ENCODE results near the gene KLHL25.

Gene KLHL25

DNA sequence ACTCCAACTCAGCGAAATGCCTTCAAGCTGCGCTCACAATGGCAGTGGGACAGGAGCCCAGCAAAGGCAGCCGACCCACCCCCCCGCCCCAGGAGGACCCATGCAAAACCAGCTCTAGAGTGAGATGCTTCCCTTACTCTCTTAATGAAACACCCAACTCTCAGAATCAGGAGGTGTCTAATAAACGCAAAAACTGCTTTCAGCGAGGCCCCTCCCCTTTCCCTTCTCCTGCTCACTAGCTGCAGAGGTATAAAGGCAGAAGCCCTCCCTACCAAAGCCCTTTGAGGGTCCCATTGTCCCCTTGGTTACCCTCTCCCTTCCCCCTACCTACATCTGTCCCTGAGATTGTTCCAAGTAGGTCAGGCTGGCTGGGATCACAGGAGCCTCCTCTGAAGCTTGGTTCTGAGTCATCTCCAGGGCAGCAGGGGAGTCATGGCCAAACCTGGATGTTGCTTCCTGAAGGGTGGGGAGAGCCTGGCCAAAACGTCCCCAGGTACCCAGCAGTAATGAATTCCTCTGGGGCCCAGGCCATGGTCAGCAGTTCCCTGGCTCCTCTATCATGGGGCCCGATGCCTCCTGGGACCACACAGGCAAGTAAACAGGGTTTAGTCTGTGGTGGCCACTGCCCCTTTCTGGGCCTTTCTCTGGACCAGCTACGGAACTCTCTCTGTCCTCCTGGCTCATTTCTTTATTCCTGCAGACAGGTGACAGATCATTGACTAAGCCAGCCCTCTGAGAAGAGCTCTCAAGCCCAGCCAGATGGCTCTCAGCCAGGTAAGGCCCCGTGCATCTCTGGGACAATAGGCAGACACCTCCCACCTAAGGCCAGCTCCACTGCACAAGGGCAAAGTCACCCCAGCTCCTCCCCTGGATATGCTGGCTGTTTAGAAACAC lies 8.6 kb downstream of the KLHL25 start:
- H3K23ac ChIP-seq (ENCODE audit: low read length), result no peak overlapping the region
- no CpG with 5 or more reads among the region's 10 CpGs for WGBS (ENCODE audit: extremely low coverage, insufficient coverage, insufficient read length)
- peaks cover 18 to 23% of the 10 kb centered on the region in 2 experiments for H3K4me1 ChIP-seq (ENCODE audit: control insufficient read depth in 1 of 2, insufficient read depth in 2 of 2, low read length in 2 of 2)
- H3K4me2 ChIP-seq (ENCODE audit: low read length), result peak overlapping the region; percentile 30
- no peak overlapping the region for H3K4me3 ChIP-seq (ENCODE audit: low read depth, low read length)
- H3K79me2 ChIP-seq (ENCODE audit: control insufficient read depth, insufficient read depth, low read length, poor library complexity), result peaks cover 4% of the 10 kb centered on the region
- H3K14ac ChIP-seq (ENCODE audit: low read length), result peak overlapping the region; percentile 54
- H3K9ac ChIP-seq (ENCODE audit: low read length), result no peak overlapping the region
- peaks cover 0 to 2% of the 10 kb centered on the region in 2 experiments for H3K36me3 ChIP-seq (ENCODE audit: control insufficient read depth in 1 of 2, insufficient read depth in 2 of 2, low read length in 2 of 2)
- H3K9me3 ChIP-seq (ENCODE audit: insufficient read depth, low read depth, low read length), result no peaks in the 10 kb centered on the region
- peak overlapping the region; percentile 84 for H3K27ac ChIP-seq (ENCODE audit: low read depth, low read length)
- peak overlapping the region; percentile 39 for H2BK120ac ChIP-seq (ENCODE audit: insufficient read depth, low read length, poor library complexity)
- peak overlapping the region; percentile 16 for H3K4ac ChIP-seq (ENCODE audit: low read depth, low read length)
- peak overlapping the region; percentile 32 for H2AFZ ChIP-seq (ENCODE audit: insufficient read depth, low read length, poor library complexity)
- peak overlapping the region; percentile 10 for H3K18ac ChIP-seq (ENCODE audit: low read length)
- peak overlapping the region; percentile 18 for H2AK5ac ChIP-seq (ENCODE audit: low read length)
- peak overlapping the region; percentile 61 for H2BK12ac ChIP-seq (ENCODE audit: low read length)
- peak overlapping the region; percentile 69 for H2BK5ac ChIP-seq (ENCODE audit: low read depth, low read length, poor library complexity)
- H3K79me1 ChIP-seq (ENCODE audit: low read length), result peaks cover 6% of the 10 kb centered on the region
- H4K12ac ChIP-seq (ENCODE audit: low read depth, low read length), result peak overlapping the region; percentile 31
- H4K91ac ChIP-seq (ENCODE audit: low read depth, low read length), result peak overlapping the region; percentile 65
- no peaks in the 10 kb centered on the region for H3K27me3 ChIP-seq (ENCODE audit: insufficient read depth, low read length)
- DNase-seq, result no peak
- peak overlapping the region; percentile 27 for H4K8ac ChIP-seq (ENCODE audit: low read depth, low read length)

DNA sequence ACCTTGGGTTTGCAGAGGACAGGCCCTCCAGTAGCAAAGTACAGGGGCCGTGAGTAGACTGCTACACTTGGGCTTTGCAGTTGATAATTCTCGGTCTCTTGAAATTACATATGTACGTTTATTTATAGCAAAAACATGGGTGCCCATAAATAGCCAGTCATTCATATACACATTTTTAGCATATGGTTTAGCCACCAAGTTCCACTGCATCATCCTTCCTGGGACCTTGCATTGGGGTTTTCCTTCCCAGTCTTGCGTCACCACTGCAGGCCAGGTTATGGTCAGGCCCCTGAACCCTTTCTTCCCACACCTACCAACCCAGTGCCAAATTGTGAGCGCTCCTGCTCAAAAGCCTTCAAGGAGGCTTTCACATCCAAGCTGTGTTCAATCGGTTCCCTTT lies 12.7 kb downstream of the KLHL25 start:
- no peak overlapping the region for H3K14ac ChIP-seq (ENCODE audit: low read length)
- H3K9ac ChIP-seq (ENCODE audit: low read length), result no peak overlapping the region
- H3K4me1 ChIP-seq (ENCODE audit: control insufficient read depth in 1 of 2, insufficient read depth in 2 of 2, low read length in 2 of 2), result peaks cover 12 to 13% of the 10 kb centered on the region in 2 experiments
- H2BK12ac ChIP-seq (ENCODE audit: low read length), result no peak overlapping the region
- no peak overlapping the region for H3K4me2 ChIP-seq (ENCODE audit: low read length)
- peaks cover 2% of the 10 kb centered on the region for H3K9me3 ChIP-seq (ENCODE audit: insufficient read depth, low read depth, low read length)
- no peak overlapping the region for H2AFZ ChIP-seq (ENCODE audit: insufficient read depth, low read length, poor library complexity)
- H4K91ac ChIP-seq (ENCODE audit: low read depth, low read length), result no peak overlapping the region
- H3K4ac ChIP-seq (ENCODE audit: low read depth, low read length), result no peak overlapping the region
- no peak overlapping the region for H2BK120ac ChIP-seq (ENCODE audit: insufficient read depth, low read length, poor library complexity)
- no peak for DNase-seq
- H2BK5ac ChIP-seq (ENCODE audit: low read depth, low read length, poor library complexity), result no peak overlapping the region
- no peak overlapping the region for H3K4me3 ChIP-seq (ENCODE audit: low read depth, low read length)
- no peak overlapping the region for H3K23ac ChIP-seq (ENCODE audit: low read length)
- H3K79me2 ChIP-seq (ENCODE audit: control insufficient read depth, insufficient read depth, low read length, poor library complexity), result peaks cover 4% of the 10 kb centered on the region
- no peak overlapping the region for H4K12ac ChIP-seq (ENCODE audit: low read depth, low read length)
- H3K27me3 ChIP-seq (ENCODE audit: insufficient read depth, low read length), result no peaks in the 10 kb centered on the region
- no peak overlapping the region for H2AK5ac ChIP-seq (ENCODE audit: low read length)
- no CpG with 5 or more reads among the region's 6 CpGs for WGBS (ENCODE audit: extremely low coverage, insufficient coverage, insufficient read length)
- no peak overlapping the region for H3K27ac ChIP-seq (ENCODE audit: low read depth, low read length)
- no peak overlapping the region for H4K8ac ChIP-seq (ENCODE audit: low read depth, low read length)
- peaks cover 0 to 2% of the 10 kb centered on the region in 2 experiments for H3K36me3 ChIP-seq (ENCODE audit: control insufficient read depth in 1 of 2, insufficient read depth in 2 of 2, low read length in 2 of 2)
- peak overlapping the region; percentile 45 for H3K18ac ChIP-seq (ENCODE audit: low read length)
- peaks cover 6% of the 10 kb centered on the region for H3K79me1 ChIP-seq (ENCODE audit: low read length)

DNA sequence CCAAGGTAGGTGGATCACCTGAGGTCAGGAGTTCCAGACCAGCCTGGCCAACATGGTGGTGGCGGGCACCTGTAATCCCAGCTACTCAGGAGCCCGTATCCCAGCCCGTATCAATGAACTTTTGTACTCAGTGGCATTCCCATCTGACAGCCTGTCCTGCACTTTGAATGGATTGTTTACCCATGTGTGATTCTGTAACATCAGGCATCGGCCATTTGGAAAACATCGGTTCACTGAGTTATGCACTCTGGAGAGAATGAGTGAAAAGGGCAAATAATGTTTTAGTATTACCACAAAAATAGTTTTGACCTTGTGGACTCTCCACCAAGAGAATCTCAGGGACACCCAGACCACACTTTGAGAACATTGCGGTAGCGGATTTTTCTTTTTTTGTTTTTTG lies 13.6 kb downstream of the KLHL25 start:
- Histone ChIP-seq H3K9ac (ENCODE audit: low read length) (no peak overlapping the region), H2AFZ (ENCODE audit: insufficient read depth, low read length, poor library complexity) (no peak overlapping the region), H2BK120ac (ENCODE audit: insufficient read depth, low read length, poor library complexity) (no peak overlapping the region), H3K9me3 (ENCODE audit: insufficient read depth, low read depth, low read length) (peaks cover 2% of the 10 kb centered on the region), H3K23ac (ENCODE audit: low read length) (no peak overlapping the region), H3K4me1 (ENCODE audit: control insufficient read depth in 1 of 2, insufficient read depth in 2 of 2, low read length in 2 of 2) (peaks cover 6 to 9% of the 10 kb centered on the region in 2 experiments), H3K4me2 (ENCODE audit: low read length) (no peak overlapping the region), H3K14ac (ENCODE audit: low read length) (no peak overlapping the region), H4K91ac (ENCODE audit: low read depth, low read length) (no peak overlapping the region), H3K36me3 (ENCODE audit: control insufficient read depth in 1 of 2, insufficient read depth in 2 of 2, low read length in 2 of 2) (peaks cover 0 to 2% of the 10 kb centered on the region in 2 experiments), H4K8ac (ENCODE audit: low read depth, low read length) (no peak overlapping the region), H3K4ac (ENCODE audit: low read depth, low read length) (no peak overlapping the region), H3K4me3 (ENCODE audit: low read depth, low read length) (no peak overlapping the region), H2BK12ac (ENCODE audit: low read length) (no peak overlapping the region), H3K27ac (ENCODE audit: low read depth, low read length) (no peak overlapping the region), H3K79me2 (ENCODE audit: control insufficient read depth, insufficient read depth, low read length, poor library complexity) (peaks cover 2% of the 10 kb centered on the region), H4K12ac (ENCODE audit: low read depth, low read length) (no peak overlapping the region), H3K27me3 (ENCODE audit: insufficient read depth, low read length) (no peaks in the 10 kb centered on the region), H2BK5ac (ENCODE audit: low read depth, low read length, poor library complexity) (no peak overlapping the region), H3K18ac (ENCODE audit: low read length) (no peak overlapping the region), H2AK5ac (ENCODE audit: low read length) (no peak overlapping the region), H3K79me1 (ENCODE audit: low read length) (peaks cover 2% of the 10 kb centered on the region)
- no CpG with 5 or more reads among the region's 7 CpGs for WGBS (ENCODE audit: extremely low coverage, insufficient coverage, insufficient read length)
- DNase-seq, result no peak

DNA sequence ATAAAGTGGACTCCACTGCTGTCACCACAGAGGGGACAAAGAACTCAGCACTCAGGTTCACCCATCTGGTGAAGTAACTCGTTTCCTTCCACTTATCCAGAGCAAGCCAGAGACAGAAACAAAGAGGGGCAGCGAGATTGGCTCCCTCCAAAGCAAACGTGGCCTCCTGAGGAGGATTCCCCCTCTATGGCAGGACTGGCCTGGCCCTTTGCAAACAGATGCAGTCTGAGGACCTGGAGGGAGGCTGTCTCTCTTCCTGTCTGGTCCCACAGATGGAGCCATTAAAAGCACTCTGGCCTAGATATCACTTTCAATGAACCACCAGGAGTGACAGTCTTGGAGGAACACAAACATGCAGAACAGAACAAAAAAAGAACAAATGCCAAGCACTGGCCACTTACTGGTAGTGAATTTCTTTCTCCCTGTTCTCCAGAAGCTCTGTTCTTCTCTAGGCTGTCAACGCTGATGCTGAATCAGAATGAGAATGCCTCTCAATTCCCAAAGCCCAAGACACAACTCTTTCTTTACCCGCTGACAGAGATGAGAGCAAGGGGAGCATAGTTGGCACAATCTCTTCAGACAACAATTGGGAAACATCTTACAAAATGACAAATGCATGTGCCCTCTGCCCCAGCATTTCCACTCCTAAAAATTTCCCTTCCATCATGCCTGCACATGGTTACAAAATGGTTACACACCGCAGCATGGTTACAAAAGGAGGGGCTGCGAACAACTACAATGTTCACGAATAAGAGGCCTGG lies 14.3 kb downstream of the KLHL25 start:
- Histone ChIP-seq H3K9me3 (ENCODE audit: insufficient read depth, low read depth, low read length) (peaks cover 2% of the 10 kb centered on the region), H2BK12ac (ENCODE audit: low read length) (no peak overlapping the region), H3K36me3 (ENCODE audit: control insufficient read depth in 1 of 2, insufficient read depth in 2 of 2, low read length in 2 of 2) (peaks cover 0 to 2% of the 10 kb centered on the region in 2 experiments), H4K8ac (ENCODE audit: low read depth, low read length) (no peak overlapping the region), H3K27ac (ENCODE audit: low read depth, low read length) (no peak overlapping the region), H3K18ac (ENCODE audit: low read length) (peak overlapping the region; percentile 58), H2AFZ (ENCODE audit: insufficient read depth, low read length, poor library complexity) (no peak overlapping the region), H3K79me1 (ENCODE audit: low read length) (no peaks in the 10 kb centered on the region), H3K79me2 (ENCODE audit: control insufficient read depth, insufficient read depth, low read length, poor library complexity) (no peaks in the 10 kb centered on the region), H3K27me3 (ENCODE audit: insufficient read depth, low read length) (no peaks in the 10 kb centered on the region), H3K23ac (ENCODE audit: low read length) (no peak overlapping the region), H3K9ac (ENCODE audit: low read length) (no peak overlapping the region), H2AK5ac (ENCODE audit: low read length) (peak overlapping the region; percentile 34), H3K4me3 (ENCODE audit: low read depth, low read length) (no peak overlapping the region), H3K14ac (ENCODE audit: low read length) (no peak overlapping the region), H2BK120ac (ENCODE audit: insufficient read depth, low read length, poor library complexity) (no peak overlapping the region), H3K4ac (ENCODE audit: low read depth, low read length) (peak overlapping the region; percentile 21), H4K91ac (ENCODE audit: low read depth, low read length) (no peak overlapping the region), H3K4me1 (ENCODE audit: control insufficient read depth in 1 of 2, insufficient read depth in 2 of 2, low read length in 2 of 2) (peaks cover 3% of the 10 kb centered on the region in 2 experiments), H4K12ac (ENCODE audit: low read depth, low read length) (no peak overlapping the region), H2BK5ac (ENCODE audit: low read depth, low read length, poor library complexity) (no peak overlapping the region), H3K4me2 (ENCODE audit: low read length) (no peak overlapping the region)
- DNase-seq, result no peak
- no CpG with 5 or more reads among the region's 8 CpGs for WGBS (ENCODE audit: extremely low coverage, insufficient coverage, insufficient read length)
